OCI-LY1 (cell line): ENCODE data around the gene CERS6.

Experiments used
- CTCF ChIP-seq: fragments of 200-600 bp; sonication (generic), shearing (Covaris generic); IDR thresholded peaks from 2 replicates; pipeline ENCODE4 v1.5.1; 2017; ENCODE audit warnings: mild to moderate bottlenecking, antibody characterized with exemption, low read length, moderate library complexity, mixed read lengths
- EZH2 ChIP-seq: fragments of 200-600 bp; sonication (generic), shearing (Covaris generic); IDR thresholded peaks from 2 replicates; pipeline ENCODE4 v1.8.0; 2017; ENCODE audit warnings: borderline replicate concordance, mixed run types, mild to moderate bottlenecking, antibody characterized with exemption, low read length, moderate library complexity, mixed read lengths

DNA sequence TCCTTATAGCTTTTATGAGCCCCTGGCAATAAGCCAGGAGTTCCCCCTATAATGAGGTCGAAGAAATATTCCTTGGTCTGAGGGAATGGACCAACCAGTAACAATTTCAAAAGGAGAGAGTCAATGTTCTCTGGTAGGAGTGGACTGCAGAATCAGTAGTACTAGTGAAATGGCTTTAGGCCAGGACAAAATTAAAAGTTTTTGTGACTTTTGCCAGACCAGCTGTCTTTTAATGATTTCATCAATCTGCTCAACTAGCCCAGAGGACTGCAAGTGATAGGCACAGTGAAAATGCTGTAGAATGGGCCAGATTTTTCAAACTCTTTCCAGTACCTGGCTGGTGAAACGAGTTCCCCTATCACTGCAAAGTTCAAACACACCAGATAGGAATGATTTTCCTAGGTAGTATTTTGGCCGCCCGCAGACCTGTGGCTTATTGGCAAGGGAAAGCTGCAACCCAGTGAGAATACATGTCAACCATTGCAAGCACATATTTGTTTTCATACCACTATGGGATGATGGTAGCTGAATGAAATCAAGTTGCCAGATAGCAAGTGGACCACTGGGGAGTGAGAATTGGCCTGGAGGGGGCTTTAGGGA is 45.5 kb downstream of the CERS6 start:
- TF ChIP-seq CTCF = no peak
- TF ChIP-seq EZH2 = no peak
